Measurements from ENCODE around the gene EHD1.

- TF ChIP-seq CTCF (IDR thresholded peaks at IDR 0.05): no peak
- TF ChIP-seq POLR2A (IDR thresholded peaks at IDR 0.05): no peak
These were observed 40.5 kb downstream of the EHD1 start for GRCh38 chr11:64837887-64838351.
